ENCODE data around the gene CPXM1.

GRCh38 chr20:2773812-2774211 lies 26.6 kb downstream of the CPXM1 start:
- TF ChIP-seq CREB5 (CRISPR knock-in tag; IDR thresholded peaks at IDR 0.05; ENCODE audit: low read depth) (no peak), SNAI2 (CRISPR knock-in tag; IDR thresholded peaks at IDR 0.05) (no peak), ZFP30 (CRISPR knock-in tag; IDR thresholded peaks at IDR 0.05) (no peak), POU6F1 (CRISPR knock-in tag; IDR thresholded peaks at IDR 0.05; ENCODE audit: borderline replicate concordance, low read depth) (no peak), ESRRG (CRISPR knock-in tag; IDR thresholded peaks at IDR 0.05) (no peak), RARB (CRISPR knock-in tag; IDR thresholded peaks at IDR 0.05) (no peak), ZFP3 (CRISPR knock-in tag; IDR thresholded peaks at IDR 0.05) (no peak)

All from SK-N-SH treated with all-trans-retinoic acid at 6 μM for 48 hours (cell line).